ENCODE data around the gene SPOP.

DNA sequence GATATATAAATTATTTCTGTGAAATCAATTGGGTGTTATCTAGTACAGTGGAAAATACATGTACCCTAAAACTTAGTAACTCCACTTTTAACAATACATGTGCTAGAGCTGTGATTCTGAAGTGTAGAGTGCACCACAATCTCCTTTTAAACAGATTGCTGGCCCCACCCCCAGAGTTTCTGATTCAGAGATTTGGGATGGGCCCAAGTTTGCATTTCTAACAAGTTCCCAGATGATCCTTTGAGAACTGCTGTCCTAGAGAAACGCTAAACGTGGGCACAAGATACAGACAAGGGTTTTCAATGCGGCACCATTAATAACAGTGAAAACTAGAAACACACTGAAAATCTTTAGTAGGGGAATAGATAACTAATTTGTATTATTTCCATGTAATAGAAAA lies 53.0 kb downstream of the SPOP start:
- no peak for TF ChIP-seq CTCF (IDR thresholded peaks at IDR 0.05)
- TF ChIP-seq POLR2A (IDR thresholded peaks at IDR 0.05): no peak
